Measurements from ENCODE around the gene NEFH.
"Not testable (repeated sequence)": the region's sequence is repeated elsewhere in the genome, so short reads cannot be mapped to it uniquely, and the experiment has no call there.

Gene NEFH, protein sequence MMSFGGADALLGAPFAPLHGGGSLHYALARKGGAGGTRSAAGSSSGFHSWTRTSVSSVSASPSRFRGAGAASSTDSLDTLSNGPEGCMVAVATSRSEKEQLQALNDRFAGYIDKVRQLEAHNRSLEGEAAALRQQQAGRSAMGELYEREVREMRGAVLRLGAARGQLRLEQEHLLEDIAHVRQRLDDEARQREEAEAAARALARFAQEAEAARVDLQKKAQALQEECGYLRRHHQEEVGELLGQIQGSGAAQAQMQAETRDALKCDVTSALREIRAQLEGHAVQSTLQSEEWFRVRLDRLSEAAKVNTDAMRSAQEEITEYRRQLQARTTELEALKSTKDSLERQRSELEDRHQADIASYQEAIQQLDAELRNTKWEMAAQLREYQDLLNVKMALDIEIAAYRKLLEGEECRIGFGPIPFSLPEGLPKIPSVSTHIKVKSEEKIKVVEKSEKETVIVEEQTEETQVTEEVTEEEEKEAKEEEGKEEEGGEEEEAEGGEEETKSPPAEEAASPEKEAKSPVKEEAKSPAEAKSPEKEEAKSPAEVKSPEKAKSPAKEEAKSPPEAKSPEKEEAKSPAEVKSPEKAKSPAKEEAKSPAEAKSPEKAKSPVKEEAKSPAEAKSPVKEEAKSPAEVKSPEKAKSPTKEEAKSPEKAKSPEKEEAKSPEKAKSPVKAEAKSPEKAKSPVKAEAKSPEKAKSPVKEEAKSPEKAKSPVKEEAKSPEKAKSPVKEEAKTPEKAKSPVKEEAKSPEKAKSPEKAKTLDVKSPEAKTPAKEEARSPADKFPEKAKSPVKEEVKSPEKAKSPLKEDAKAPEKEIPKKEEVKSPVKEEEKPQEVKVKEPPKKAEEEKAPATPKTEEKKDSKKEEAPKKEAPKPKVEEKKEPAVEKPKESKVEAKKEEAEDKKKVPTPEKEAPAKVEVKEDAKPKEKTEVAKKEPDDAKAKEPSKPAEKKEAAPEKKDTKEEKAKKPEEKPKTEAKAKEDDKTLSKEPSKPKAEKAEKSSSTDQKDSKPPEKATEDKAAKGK

DNA sequence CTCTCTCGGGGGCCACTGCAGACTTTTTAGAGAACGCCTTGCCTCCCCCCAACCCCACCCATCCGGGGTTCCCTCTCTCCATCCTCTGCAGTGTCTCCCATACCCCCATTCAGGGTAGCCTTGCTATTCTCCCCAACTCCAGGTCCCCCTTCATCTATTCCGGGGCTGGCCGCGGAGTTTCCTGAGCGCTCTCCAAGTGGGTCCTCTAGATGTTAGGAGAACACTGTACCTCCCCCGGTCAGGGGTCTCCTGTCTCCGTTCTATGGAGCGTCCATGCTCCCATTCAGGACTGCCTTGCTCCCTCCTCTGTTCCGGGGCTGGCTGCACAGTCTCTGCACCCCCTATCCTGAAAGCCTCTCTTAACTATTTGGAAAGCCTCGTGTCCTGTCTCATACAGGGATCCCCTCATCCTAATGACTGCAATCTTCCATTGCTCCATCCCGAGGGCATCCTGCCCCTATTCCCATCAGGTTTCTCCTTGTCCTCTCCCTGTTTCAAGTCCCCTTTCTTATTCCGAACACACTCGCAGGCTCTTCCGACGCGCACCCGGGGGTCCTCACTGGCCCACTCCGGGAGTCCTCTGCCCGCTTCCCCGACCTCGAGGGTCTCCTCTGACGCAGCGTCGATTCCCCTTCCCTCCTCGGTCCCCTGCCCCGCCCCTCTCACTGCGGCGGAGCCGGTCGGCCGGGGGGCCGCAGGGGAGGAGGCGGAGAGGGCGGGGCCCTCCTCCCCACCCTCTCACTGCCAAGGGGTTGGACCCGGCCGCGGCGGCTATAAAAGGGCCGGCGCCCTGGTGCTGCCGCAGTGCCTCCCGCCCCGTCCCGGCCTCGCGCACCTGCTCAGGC is at the start of gene NEFH:
Gene NEFH (plus strand): TSS at position 802 of the 845 bp plus-strand sequence. CDS start 45 bp downstream, outside the sequence.
- H3K27ac ChIP-seq = no peak within 1 kb of the TSS
- TF ChIP-seq, protein P1, sequence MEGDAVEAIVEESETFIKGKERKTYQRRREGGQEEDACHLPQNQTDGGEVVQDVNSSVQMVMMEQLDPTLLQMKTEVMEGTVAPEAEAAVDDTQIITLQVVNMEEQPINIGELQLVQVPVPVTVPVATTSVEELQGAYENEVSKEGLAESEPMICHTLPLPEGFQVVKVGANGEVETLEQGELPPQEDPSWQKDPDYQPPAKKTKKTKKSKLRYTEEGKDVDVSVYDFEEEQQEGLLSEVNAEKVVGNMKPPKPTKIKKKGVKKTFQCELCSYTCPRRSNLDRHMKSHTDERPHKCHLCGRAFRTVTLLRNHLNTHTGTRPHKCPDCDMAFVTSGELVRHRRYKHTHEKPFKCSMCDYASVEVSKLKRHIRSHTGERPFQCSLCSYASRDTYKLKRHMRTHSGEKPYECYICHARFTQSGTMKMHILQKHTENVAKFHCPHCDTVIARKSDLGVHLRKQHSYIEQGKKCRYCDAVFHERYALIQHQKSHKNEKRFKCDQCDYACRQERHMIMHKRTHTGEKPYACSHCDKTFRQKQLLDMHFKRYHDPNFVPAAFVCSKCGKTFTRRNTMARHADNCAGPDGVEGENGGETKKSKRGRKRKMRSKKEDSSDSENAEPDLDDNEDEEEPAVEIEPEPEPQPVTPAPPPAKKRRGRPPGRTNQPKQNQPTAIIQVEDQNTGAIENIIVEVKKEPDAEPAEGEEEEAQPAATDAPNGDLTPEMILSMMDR (conservative IDR thresholded peaks at IDR 0.05) = no peak
- no peak for TF ChIP-seq ZFX (IDR thresholded peaks at IDR 0.05)

DNA sequence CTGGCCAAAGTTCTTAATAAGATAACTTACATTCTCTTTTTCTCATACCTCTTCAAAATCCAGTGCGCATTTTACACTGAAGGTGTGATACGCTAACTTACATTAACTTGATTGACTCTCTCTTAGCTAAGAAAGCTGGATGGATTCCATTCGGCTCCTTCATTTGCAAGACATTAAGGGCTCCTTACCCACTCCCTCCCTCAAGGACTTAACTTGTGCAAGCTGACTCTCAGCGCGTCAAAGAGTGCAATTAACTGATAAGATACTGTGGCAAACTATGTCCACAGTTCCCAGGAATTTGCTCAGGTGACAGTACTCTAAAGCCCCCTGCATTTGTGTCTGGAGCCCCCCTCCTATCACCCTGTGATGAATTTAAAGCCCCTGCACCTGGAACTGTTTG is 48.0 kb upstream of the NEFH start:
- TF ChIP-seq, protein P1 (conservative IDR thresholded peaks at IDR 0.05) = no peak
- TF ChIP-seq ZFX (IDR thresholded peaks at IDR 0.05) = no peak
- no peak overlapping the region for H3K27ac ChIP-seq

DNA sequence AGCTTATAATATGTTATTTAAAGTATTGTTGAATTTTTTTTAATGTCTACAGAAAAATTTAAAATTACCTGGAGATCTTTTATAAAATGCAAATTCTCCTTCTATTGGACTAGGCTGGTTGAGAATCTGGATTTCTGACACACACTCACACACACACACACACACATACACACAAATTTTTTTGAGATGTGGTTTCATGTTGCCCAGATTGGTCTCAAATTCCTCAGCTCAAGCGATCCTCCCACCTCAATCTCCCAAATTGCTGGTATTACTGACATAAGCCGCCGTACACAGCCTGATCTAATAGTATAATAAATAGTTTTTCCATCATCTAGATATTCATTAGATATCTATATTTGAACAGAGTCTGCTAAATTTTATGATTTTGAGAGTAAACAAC is 46.2 kb upstream of the NEFH start:
- TF ChIP-seq, protein P1 (conservative IDR thresholded peaks at IDR 0.05) = no peak
- no peak for TF ChIP-seq ZFX (IDR thresholded peaks at IDR 0.05)

DNA sequence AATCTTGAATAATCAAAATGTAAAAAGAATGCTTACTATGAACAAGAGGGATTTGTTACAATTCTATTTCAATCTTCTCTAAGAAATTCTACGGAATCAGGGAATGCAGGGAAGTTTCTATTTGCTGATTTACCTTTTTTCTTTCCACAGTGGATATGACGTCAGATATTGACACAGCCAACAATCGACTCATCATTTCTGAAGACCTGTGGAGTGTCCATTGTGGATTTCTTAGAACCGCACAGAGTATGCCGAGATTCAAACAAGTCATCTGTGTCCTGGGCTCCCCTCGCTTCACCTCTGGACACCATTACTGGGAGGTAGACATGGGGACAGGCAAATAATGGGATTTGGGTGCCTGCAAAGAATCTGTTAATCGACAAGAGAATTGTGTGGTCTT is 45.7 kb upstream of the NEFH start:
- H3K27ac ChIP-seq = no peak overlapping the region
- no peak for TF ChIP-seq ZFX (IDR thresholded peaks at IDR 0.05)
- TF ChIP-seq, protein P1 (conservative IDR thresholded peaks at IDR 0.05) = no peak

More for the DNA sequence above, 46.2 kb upstream of the NEFH start:
- no peak overlapping the region for H3K27ac ChIP-seq

DNA sequence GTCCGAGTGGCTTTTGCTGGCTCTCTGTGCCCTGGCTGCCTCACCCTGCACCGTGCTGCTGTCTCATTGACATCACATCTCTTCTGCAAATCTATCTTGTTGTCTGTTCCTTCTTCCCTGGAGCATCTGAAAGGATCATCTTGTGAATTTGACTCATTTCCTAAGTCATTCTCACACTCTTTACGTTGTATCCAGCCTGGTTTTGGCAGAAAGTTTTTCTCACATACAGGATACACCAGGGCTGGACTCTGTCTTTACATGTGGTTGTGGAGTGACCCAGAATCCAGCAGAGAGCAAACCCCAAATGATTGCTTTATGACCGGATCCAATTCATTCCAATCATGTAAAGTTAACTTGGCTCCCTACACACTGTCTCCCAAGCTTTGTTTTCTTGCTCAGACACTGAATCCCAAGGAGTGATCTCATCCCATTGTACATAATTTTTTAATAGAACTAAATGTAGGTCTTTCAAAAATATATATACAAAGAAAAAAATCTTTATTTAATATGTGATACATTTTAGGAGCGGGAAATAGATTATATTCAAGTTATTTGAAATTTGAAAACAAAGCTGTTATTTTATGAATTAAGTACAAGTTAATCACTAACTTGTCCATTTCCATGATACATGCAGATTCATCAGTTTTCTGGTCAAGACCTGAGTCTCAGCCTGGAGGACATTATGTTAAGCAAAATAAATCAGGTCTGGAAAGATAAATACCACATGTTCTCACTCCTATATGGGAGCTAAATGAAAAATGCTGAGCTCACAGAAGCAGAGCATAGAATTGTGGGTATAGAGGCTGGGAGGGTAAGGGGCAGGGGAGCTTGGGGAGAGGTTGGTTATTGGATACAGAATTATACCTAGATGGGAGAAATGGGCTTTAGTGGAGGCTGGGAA is 44.5 kb upstream of the NEFH start:
- no peak overlapping the region for H3K27ac ChIP-seq
- no peak for TF ChIP-seq ZFX (IDR thresholded peaks at IDR 0.05)
- TF ChIP-seq, protein P1 (conservative IDR thresholded peaks at IDR 0.05) = no peak

DNA sequence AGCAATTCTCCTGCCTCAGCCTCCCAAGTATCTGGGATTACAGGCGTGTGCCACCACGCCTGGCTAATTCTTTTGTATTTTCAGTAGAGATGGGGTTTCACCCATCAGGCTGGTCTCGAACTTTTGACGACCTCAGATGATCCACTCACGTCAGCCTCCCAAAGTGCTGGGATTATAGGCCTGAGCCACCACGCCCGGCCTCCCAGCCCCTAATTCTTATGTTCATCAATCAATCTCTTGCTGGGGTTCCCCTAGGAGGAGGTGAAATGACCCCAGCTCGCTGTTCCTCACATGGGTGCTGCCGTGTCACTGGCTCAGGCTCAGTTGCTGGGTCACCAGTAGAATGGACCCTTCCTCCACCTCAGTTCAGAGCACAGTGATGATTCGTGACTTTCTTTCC is 41.7 kb upstream of the NEFH start, which contains the start of gene RFPL1:
Gene RFPL1 (plus strand): TSS at position 301 of the 400 bp plus-strand sequence.
- H3K27ac ChIP-seq = not testable (repeated sequence)

All from C4-2B (cell line).